ENCODE measurements around the gene NELFE. TPM values are rescaled to one million over a fixed set of nuclear protein-coding genes. Genes with fewer than 3 reads are reported as not detected.
"Not testable (repeated sequence)": the region's sequence is repeated elsewhere in the genome, so short reads cannot be mapped to it uniquely, and the experiment has no call there.

The NELFE gene
- total RNA-seq, 4 donors from 2014 or later = 64.1 to 89.7 (median 70.4) TPM

GRCh38 chr6:31907158-31907813, 51.5 kb downstream of the NELFE start:
- ATAC-seq = peak; percentile 11
- WGBS, 2 donors (ENCODE audit: low coverage in 1 of 2) = 56 to 70% methylated on average over 6 to 7 of the region's 7 CpGs

GRCh38 chr6:31906727-31907126, 52.0 kb downstream of the NELFE start:
- H3K4me3 ChIP-seq, H3K9me3 ChIP-seq, H3K27ac ChIP-seq, H3K27me3 ChIP-seq, H3K36me3 ChIP-seq, ATAC-seq: not testable (repeated sequence)
- WGBS, 2 donors (ENCODE audit: low coverage in 1 of 2) = 80 to 81% methylated on average over 1 to 8 of the region's 8 CpGs
- H3K4me1 ChIP-seq = peaks cover 0 to 20% (median 3%) of the 10 kb centered on the region in 3 donors

More at GRCh38 chr6:31907158-31907813, 51.5 kb downstream of the NELFE start:
- Histone ChIP-seq H3K27me3 (no peaks in the 10 kb centered on the region), H3K4me1 (peaks cover 0 to 20% (median 3%) of the 10 kb centered on the region in 3 donors), H3K4me3 (no peak overlapping the region), H3K9me3 (no peaks in the 10 kb centered on the region), H3K27ac (no peak overlapping the region), H3K36me3 (no peaks in the 10 kb centered on the region)
- TF ChIP-seq EP300 (IDR thresholded peaks at IDR 0.05) = no peak
- no peak for TF ChIP-seq POLR2A (IDR thresholded peaks at IDR 0.05)
- no peak for TF ChIP-seq CTCF (IDR thresholded peaks at IDR 0.05)
- no peak for TF ChIP-seq POLR2AphosphoS5 (IDR thresholded peaks at IDR 0.05)

GRCh38 chr6:31906122-31906521, 52.6 kb downstream of the NELFE start:
- Histone ChIP-seq H3K9me3 (no peaks in the 10 kb centered on the region), H3K4me3 (no peak overlapping the region), H3K4me1 (peaks cover 0 to 26% (median 6%) of the 10 kb centered on the region in 3 donors), H3K27me3 (no peaks in the 10 kb centered on the region), H3K36me3 (no peaks in the 10 kb centered on the region), H3K27ac (no peak overlapping the region)
- ATAC-seq = no peak
- TF ChIP-seq POLR2A (IDR thresholded peaks at IDR 0.05) = no peak
- no peak for TF ChIP-seq POLR2AphosphoS5 (IDR thresholded peaks at IDR 0.05)
- no peak for TF ChIP-seq CTCF (IDR thresholded peaks at IDR 0.05)
- no peak for TF ChIP-seq EP300 (IDR thresholded peaks at IDR 0.05)
- 40 to 43% methylated on average over 2 to 4 of the region's 4 CpGs for WGBS, 2 donors (ENCODE audit: low coverage in 1 of 2)

DNA sequence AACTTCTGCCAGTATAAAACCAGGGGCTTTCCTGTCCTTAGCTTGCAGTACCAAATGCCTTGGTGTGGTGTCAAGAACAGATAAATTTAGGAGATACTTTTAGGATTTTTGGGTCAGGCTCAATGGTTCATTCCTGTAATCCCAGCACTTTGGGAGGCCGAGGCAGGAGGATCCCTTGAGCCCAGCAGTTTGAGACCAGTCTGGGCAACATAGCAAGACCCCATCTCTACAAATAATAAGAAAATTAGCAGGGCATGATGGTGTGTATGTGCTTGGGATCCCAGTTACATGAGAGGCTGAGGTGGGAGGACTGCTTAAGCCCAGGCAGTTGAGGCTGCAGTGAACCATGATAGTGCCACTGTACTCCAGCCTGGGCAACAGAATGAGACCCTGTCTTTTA, 53.7 kb downstream of the NELFE start:
- Histone ChIP-seq H3K4me1 (peaks cover 0 to 37% (median 11%) of the 10 kb centered on the region in 3 donors), H3K4me3 (no peak overlapping the region), H3K9me3 (no peaks in the 10 kb centered on the region), H3K27ac (no peak overlapping the region), H3K36me3 (no peaks in the 10 kb centered on the region), H3K27me3 (no peaks in the 10 kb centered on the region)
- 100% methylated on average over 1 of the region's 1 CpG; no CpG with 5 or more reads in 1 of the 2 donors for WGBS, 2 donors (ENCODE audit: low coverage in 1 of 2)
- no peak for ATAC-seq
- TF ChIP-seq EP300 (IDR thresholded peaks at IDR 0.05) (no peak), CTCF (IDR thresholded peaks at IDR 0.05) (no peak), POLR2AphosphoS5 (IDR thresholded peaks at IDR 0.05) (no peak), POLR2A (IDR thresholded peaks at IDR 0.05) (no peak)

- no peak overlapping the region for H3K4me3 ChIP-seq
- ATAC-seq = no peak
- TF ChIP-seq EP300 (IDR thresholded peaks at IDR 0.05) = no peak
- no peak for TF ChIP-seq POLR2A (IDR thresholded peaks at IDR 0.05)
- TF ChIP-seq POLR2AphosphoS5 (IDR thresholded peaks at IDR 0.05) = no peak
- TF ChIP-seq CTCF (IDR thresholded peaks at IDR 0.05) = no peak
- no peaks in the 10 kb centered on the region for H3K27me3 ChIP-seq
- H3K36me3 ChIP-seq = no peaks in the 10 kb centered on the region
- WGBS, 2 donors (ENCODE audit: low coverage in 1 of 2) = 50 to 74% methylated on average over 3 of the region's 3 CpGs
- H3K9me3 ChIP-seq = no peaks in the 10 kb centered on the region
- H3K4me1 ChIP-seq = peaks cover 0 to 48% (median 11%) of the 10 kb centered on the region in 3 donors
- H3K27ac ChIP-seq = peak overlapping the region in 3 of 4 donors; percentile 87 to 92 (median 89)
Observed at GRCh38 chr6:31903957-31904356, 54.8 kb downstream of the NELFE start.

Small RNA genes within 50 kb of the gene (small RNA-seq; reads per million reads assigned to genes)
- 0 reads per million in 4 donors for gene AL645922.1

Other genes starting within 250 kb of the NELFE start
- not detected for gene LY6G6D, start 243.6 kb downstream of the NELFE start, total RNA-seq
- gene LY6G6C, start 237.2 kb downstream of the NELFE start, total RNA-seq = not detected
- gene MPIG6B, start 235.6 kb downstream of the NELFE start, total RNA-seq = under 1 TPM in 1 of 4 donors, not detected in 3; 0.54 TPM
- 100 to 1,000 TPM in 2 of 4 donors, 10 to 100 TPM in 2; 75.6 to 127 (median 99.0) TPM for gene DDAH2, start 229.7 kb downstream of the NELFE start, total RNA-seq
- gene CLIC1, start 222.4 kb downstream of the NELFE start, total RNA-seq = 100 to 1,000 TPM; 191 to 427 (median 276) TPM
- 10 to 100 TPM in 1 of 4 donors, 1 to 10 TPM in 3; 1.9 to 12.7 (median 6.7) TPM for gene MSH5, start 219.0 kb downstream of the NELFE start, total RNA-seq
- gene SAPCD1, start 196.3 kb downstream of the NELFE start, total RNA-seq = 1 to 10 TPM in 1 of 4 donors, under 1 TPM in 1, not detected in 2; 0.93 to 1.1 TPM
- gene VWA7, start 181.6 kb downstream of the NELFE start, total RNA-seq = under 1 TPM; 0.12 to 0.54 (median 0.31) TPM
- gene VARS1, start 163.2 kb downstream of the NELFE start, total RNA-seq = 10 to 100 TPM; 25.4 to 50.6 (median 29.9) TPM
- 10 to 100 TPM; 18.0 to 31.7 (median 28.5) TPM for gene LSM2, start 152.0 kb downstream of the NELFE start, total RNA-seq
- 1 to 10 TPM; 1.9 to 3.9 (median 2.6) TPM for gene HSPA1L, start 143.7 kb downstream of the NELFE start, total RNA-seq
- 100 to 1,000 TPM; 287 to 496 (median 351) TPM for gene HSPA1A, start 143.4 kb downstream of the NELFE start, total RNA-seq
- 100 to 1,000 TPM; 198 to 260 (median 219) TPM for gene HSPA1B, start 131.2 kb downstream of the NELFE start, total RNA-seq
- 10 to 100 TPM; 28.2 to 39.1 (median 30.5) TPM for gene NEU1, start 96.2 kb downstream of the NELFE start, total RNA-seq
- 1 to 10 TPM in 2 of 4 donors, not detected in 2; 1.1 to 4.5 TPM for gene SLC44A4, start 80.0 kb downstream of the NELFE start, total RNA-seq
- gene EHMT2, start 61.3 kb downstream of the NELFE start, total RNA-seq = 10 to 100 TPM; 29.5 to 43.4 (median 35.5) TPM
- gene ZBTB12, start 56.9 kb downstream of the NELFE start, total RNA-seq = 1 to 10 TPM in 2 of 4 donors, under 1 TPM in 2; 0.40 to 2.0 (median 0.86) TPM
- 10 to 100 TPM in 3 of 4 donors, 1 to 10 TPM in 1; 3.3 to 33.4 (median 14.4) TPM for gene C2, start 31.3 kb downstream of the NELFE start, total RNA-seq
- 10 to 100 TPM in 3 of 4 donors, 1 to 10 TPM in 1; 8.1 to 42.6 (median 23.1) TPM for gene CFB, start 12.9 kb downstream of the NELFE start, total RNA-seq
- gene SKIC2, start 204 bp upstream of the NELFE start, total RNA-seq = 10 to 100 TPM; 18.8 to 52.5 (median 25.8) TPM
- 10 to 100 TPM; 12.3 to 17.4 (median 14.6) TPM for gene DXO, start 13.2 kb upstream of the NELFE start, total RNA-seq
- 100 to 1,000 TPM in 1 of 4 donors, 10 to 100 TPM in 3; 50.4 to 111 (median 81.5) TPM for gene C4A, start 23.1 kb upstream of the NELFE start, total RNA-seq
- 100 to 1,000 TPM in 1 of 4 donors, 10 to 100 TPM in 3; 45.6 to 259 (median 82.1) TPM for gene C4B, start 55.8 kb upstream of the NELFE start, total RNA-seq
- gene CYP21A2, start 79.4 kb upstream of the NELFE start, total RNA-seq = 1 to 10 TPM in 1 of 4 donors, under 1 TPM in 2, not detected in 1; 0.47 to 1.7 (median 0.81) TPM
- gene TNXB, start 150.4 kb upstream of the NELFE start, total RNA-seq = 100 to 1,000 TPM; 148 to 394 (median 190) TPM
- 10 to 100 TPM; 13.3 to 26.9 (median 25.2) TPM for gene ATF6B, start 169.3 kb upstream of the NELFE start, total RNA-seq
- gene FKBPL, start 171.3 kb upstream of the NELFE start, total RNA-seq = 1 to 10 TPM; 2.3 to 4.2 (median 3.7) TPM
- gene PRRT1, start 193.0 kb upstream of the NELFE start, total RNA-seq = 1 to 10 TPM; 1.2 to 4.8 (median 3.1) TPM
- 100 to 1,000 TPM in 1 of 4 donors, 10 to 100 TPM in 3; 16.0 to 120 (median 25.5) TPM for gene PPT2, start 195.2 kb upstream of the NELFE start, total RNA-seq
- gene EGFL8, start 205.6 kb upstream of the NELFE start, total RNA-seq = 10 to 100 TPM in 2 of 4 donors, 1 to 10 TPM in 2; 5.0 to 15.1 (median 10.1) TPM
- 10 to 100 TPM; 45.6 to 70.5 (median 54.6) TPM for gene AGPAT1, start 217.1 kb upstream of the NELFE start, total RNA-seq
- 100 to 1,000 TPM in 1 of 4 donors, 10 to 100 TPM in 3; 78.8 to 101 (median 88.0) TPM for gene RNF5, start 219.4 kb upstream of the NELFE start, total RNA-seq
- 1 to 10 TPM; 1.4 to 2.3 (median 1.6) TPM for gene AGER, start 225.3 kb upstream of the NELFE start, total RNA-seq
- gene PBX2, start 231.2 kb upstream of the NELFE start, total RNA-seq = 10 to 100 TPM; 42.9 to 70.1 (median 61.0) TPM
- gene GPSM3, start 233.7 kb upstream of the NELFE start, total RNA-seq = 10 to 100 TPM in 2 of 4 donors, 1 to 10 TPM in 1, under 1 TPM in 1; 0.93 to 16.3 (median 9.0) TPM